Keratinocyte (primary cell): ENCODE measurements around the gene WDR77. TPM values are rescaled to one million over a fixed set of nuclear protein-coding genes. Genes with fewer than 3 reads are reported as not detected.

Experiments
- DNase-seq: peaks from one replicate; pipeline ENCODE4 v3.0.0-alpha.2; 2011; ENCODE audit warnings: low read depth, missing footprints, low spot score
- FAIRE-seq: peaks from 2 replicates; lab custom pipeline; 2011; peaks lifted over from hg19 to GRCh38; lab: Jason Lieb, UNC
- H2AFZ ChIP-seq: 2 replicates; pipeline ENCODE4 v1.6.0; 2012; ENCODE audit warnings: low read length, control low read depth, inconsistent platforms; ENCODE audit not compliant: control insufficient read depth
- H3K27ac ChIP-seq: 2 replicates; pipeline ENCODE4 v1.5.1; 2011; ENCODE audit warnings: low read length; ENCODE audit not compliant: control insufficient read depth, insufficient read depth
- H3K27me3 ChIP-seq: 3 replicates; pipeline ENCODE4 v1.6.0; 2011; ENCODE audit warnings: low read length; ENCODE audit not compliant: control insufficient read depth, insufficient read depth; ENCODE audit errors: extremely low read depth
- H3K36me3 ChIP-seq, 2 experiments: 2 replicates in 1 of 2; 3 replicates in 1 of 2; pipeline ENCODE4 v1.5.1; 2011; ENCODE audit warnings: low read length in 2 of 2, mild to moderate bottlenecking in 1 of 2; ENCODE audit not compliant: control insufficient read depth in 2 of 2, insufficient read depth in 2 of 2; ENCODE audit errors: extremely low read depth in 1 of 2
- H3K4me1 ChIP-seq: 3 replicates; pipeline ENCODE4 v1.5.1; 2011; ENCODE audit warnings: low read length; ENCODE audit not compliant: control insufficient read depth, insufficient read depth; ENCODE audit errors: extremely low read depth
- H3K4me2 ChIP-seq: 3 replicates; pipeline ENCODE4 v1.6.0; 2011; ENCODE audit warnings: low read depth, low read length; ENCODE audit not compliant: control insufficient read depth, insufficient read depth; ENCODE audit errors: extremely low read depth
- H3K4me3 ChIP-seq, 3 experiments: fragments of 200-600 bp in 1 of 3; sonication (generic) in 1 of 3; 2 replicates in 2 of 3; 3 replicates in 1 of 3; pipeline ENCODE4 v1.5.1; 2011 to 2016; ENCODE audit warnings: low read length in 3 of 3, mild to moderate bottlenecking in 3 of 3, control low read depth in 2 of 3, inconsistent platforms in 1 of 3, low read depth in 1 of 3, mixed read lengths in 1 of 3, mixed run types in 1 of 3, moderate library complexity in 1 of 3; ENCODE audit not compliant: control insufficient read depth in 2 of 3, insufficient read depth in 2 of 3; ENCODE audit errors: extremely low read depth in 1 of 3
- H3K79me2 ChIP-seq: 2 replicates; pipeline ENCODE4 v1.6.0; 2012; ENCODE audit warnings: low read length; ENCODE audit not compliant: control insufficient read depth, insufficient read depth
- H3K9ac ChIP-seq: 3 replicates; pipeline ENCODE4 v1.6.0; 2011; ENCODE audit warnings: low read length; ENCODE audit not compliant: control insufficient read depth, insufficient read depth; ENCODE audit errors: extremely low read depth
- H3K9me1 ChIP-seq: 3 replicates; pipeline ENCODE4 v1.6.0; 2011; ENCODE audit warnings: low read length; ENCODE audit not compliant: control insufficient read depth, insufficient read depth; ENCODE audit errors: extremely low read depth
- H3K9me3 ChIP-seq: 2 replicates; pipeline ENCODE4 v1.5.1; 2012; ENCODE audit warnings: low read depth, low read length; ENCODE audit not compliant: control insufficient read depth
- H4K20me1 ChIP-seq: 3 replicates; pipeline ENCODE4 v1.6.0; 2011; ENCODE audit warnings: low read length; ENCODE audit not compliant: control insufficient read depth, insufficient read depth; ENCODE audit errors: extremely low read depth
- EZH2 ChIP-seq: IDR thresholded peaks from one replicate; pipeline ENCODE4 v1.6.1; 2012; ENCODE audit warnings: inconsistent platforms, mild to moderate bottlenecking, low read length, moderate library complexity
- dilution Hi-C: fragments of 300-500 bp; cut with MboI; formaldehyde crosslinking; loops from one replicate; pipeline ENCODE4 v1.7.0; 2020; ENCODE audit warnings: low sequenced_read_pairs; ENCODE audit not compliant: extremely low pct_ligation_motif_present
- polyA plus RNA-seq, 5 experiments: library from polyadenylated mRNA; depleted of rRNA in 3 of 5; stranded (reverse) in 3 of 5; stranded (forward) in 1 of 5; unstranded in 1 of 5; fragments of >200 nt; gene quantifications; 1 replicate in 1 of 5; 2 replicates in 3 of 5; 3 replicates in 1 of 5; pipeline versions ENCODE4 v1.2.1 to v1.2.3, GENCODE V29; 2011 to 2012; ENCODE audit warnings: missing spikeins in 2 of 5, low read depth in 1 of 5, low replicate concordance in 1 of 5
- TF ChIP-seq, protein P1 (sequence below), 3 experiments: IDR thresholded peaks in 1 of 3; conservative IDR thresholded peaks in 1 of 3; optimal IDR thresholded peaks in 1 of 3; 2 replicates in 2 of 3; 3 replicates in 1 of 3; pipeline versions ENCODE3 to v1.5.1; 2011; ENCODE audit warnings: low read length in 3 of 3, mild to moderate bottlenecking in 3 of 3, moderate library complexity in 2 of 3, control low read depth in 1 of 3, inconsistent platforms in 1 of 3; ENCODE audit not compliant: insufficient read depth in 2 of 3; ENCODE audit errors: extremely low read depth in 1 of 3

The WDR77 gene
- polyA plus RNA-seq, 1 donor (not counting 4 experiments of a cell fraction or from before 2014, with no cell fraction given) = 110 TPM

DNA sequence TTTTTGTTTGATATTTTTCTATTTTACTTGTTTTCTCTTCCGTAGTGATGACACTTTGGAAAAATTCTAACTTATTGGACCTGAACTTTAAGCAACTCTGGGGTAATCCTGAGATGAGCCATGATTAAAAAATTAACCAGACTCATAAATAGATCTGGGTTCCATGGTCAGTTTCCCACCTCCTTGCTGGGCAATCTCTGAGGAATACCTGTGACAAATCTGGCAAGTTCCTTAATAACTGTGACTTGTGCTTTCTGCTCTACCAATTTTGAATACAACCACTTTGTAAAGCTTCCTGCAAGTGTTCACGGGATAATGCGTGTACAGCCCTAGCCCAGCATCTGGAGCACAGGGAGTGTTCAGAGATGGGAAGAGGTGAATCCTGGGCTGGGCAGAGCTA is 24.8 kb downstream of the WDR77 start:
- Histone ChIP-seq H3K79me2 (no peaks in the 10 kb centered on the region), H3K4me1 (peaks cover 17% of the 10 kb centered on the region), H3K9ac (no peak overlapping the region), H2AFZ (no peak overlapping the region), H3K4me3 (no peak overlapping the region), H4K20me1 (no peaks in the 10 kb centered on the region), H3K9me1 (no peaks in the 10 kb centered on the region), H3K27ac (no peak overlapping the region), H3K4me2 (no peak overlapping the region), H3K36me3 (no peaks in the 10 kb centered on the region), H3K27me3 (peaks cover 15% of the 10 kb centered on the region), H3K9me3 (no peaks in the 10 kb centered on the region)
- dilution Hi-C loops = no loop called here
- no peak for TF ChIP-seq EZH2
- TF ChIP-seq, protein P1, sequence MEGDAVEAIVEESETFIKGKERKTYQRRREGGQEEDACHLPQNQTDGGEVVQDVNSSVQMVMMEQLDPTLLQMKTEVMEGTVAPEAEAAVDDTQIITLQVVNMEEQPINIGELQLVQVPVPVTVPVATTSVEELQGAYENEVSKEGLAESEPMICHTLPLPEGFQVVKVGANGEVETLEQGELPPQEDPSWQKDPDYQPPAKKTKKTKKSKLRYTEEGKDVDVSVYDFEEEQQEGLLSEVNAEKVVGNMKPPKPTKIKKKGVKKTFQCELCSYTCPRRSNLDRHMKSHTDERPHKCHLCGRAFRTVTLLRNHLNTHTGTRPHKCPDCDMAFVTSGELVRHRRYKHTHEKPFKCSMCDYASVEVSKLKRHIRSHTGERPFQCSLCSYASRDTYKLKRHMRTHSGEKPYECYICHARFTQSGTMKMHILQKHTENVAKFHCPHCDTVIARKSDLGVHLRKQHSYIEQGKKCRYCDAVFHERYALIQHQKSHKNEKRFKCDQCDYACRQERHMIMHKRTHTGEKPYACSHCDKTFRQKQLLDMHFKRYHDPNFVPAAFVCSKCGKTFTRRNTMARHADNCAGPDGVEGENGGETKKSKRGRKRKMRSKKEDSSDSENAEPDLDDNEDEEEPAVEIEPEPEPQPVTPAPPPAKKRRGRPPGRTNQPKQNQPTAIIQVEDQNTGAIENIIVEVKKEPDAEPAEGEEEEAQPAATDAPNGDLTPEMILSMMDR (optimal IDR thresholded peaks at IDR 0.05 in 1 of 3, IDR thresholded peaks at IDR 0.05 in 1 of 3, conservative IDR thresholded peaks at IDR 0.05 in 1 of 3; ENCODE audit: extremely low read depth in 1 of 3, insufficient read depth in 2 of 3, low read length in 3 of 3) = no peak
- no peak for FAIRE-seq
- DNase-seq = no peak

DNA sequence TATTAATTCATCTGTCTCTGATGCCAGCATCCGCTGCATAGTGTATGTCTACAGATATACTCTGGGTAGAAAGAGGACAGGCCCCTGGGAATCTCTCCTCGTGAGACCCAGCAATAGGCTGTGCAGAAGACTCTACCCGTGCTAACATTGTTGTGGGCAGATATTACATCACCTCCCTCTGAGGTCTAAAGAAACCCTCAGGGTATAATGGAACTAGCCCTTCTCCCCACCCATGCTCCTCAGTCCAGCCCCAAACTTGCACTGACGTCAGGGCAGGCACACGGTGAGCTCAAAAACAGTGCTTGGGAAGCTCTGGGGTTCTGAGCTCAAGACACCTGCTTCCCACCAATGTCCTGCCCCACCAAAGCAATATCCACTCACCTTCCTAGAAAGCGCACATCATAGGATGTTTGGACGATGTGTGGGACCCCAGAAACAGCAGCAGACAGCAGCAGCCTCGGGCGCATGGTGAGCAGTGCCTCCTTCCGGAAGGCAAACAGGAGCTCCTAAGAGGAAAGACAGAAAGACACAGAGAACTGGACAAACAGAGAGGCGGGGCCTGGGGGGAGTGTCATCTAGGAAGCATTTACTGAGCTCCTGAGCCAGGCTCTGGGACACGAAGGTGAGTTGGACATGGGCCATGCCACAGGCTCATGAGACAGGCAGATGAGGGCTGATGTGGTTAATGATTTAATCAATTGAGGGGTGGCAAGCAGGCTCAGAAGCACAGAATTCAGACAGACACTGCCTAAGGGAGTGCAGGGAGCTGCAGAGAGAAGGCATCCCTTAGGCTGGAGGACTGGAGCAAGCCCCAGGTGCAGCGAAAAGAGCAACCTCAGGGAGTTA is 26.3 kb downstream of the WDR77 start:
- H3K27ac ChIP-seq = no peak overlapping the region
- H3K27me3 ChIP-seq = peaks cover 15% of the 10 kb centered on the region
- H3K4me1 ChIP-seq = peaks cover 13% of the 10 kb centered on the region
- no peak overlapping the region for H3K9ac ChIP-seq
- no peak overlapping the region for H2AFZ ChIP-seq
- TF ChIP-seq, protein P1 (optimal IDR thresholded peaks at IDR 0.05 in 1 of 3, IDR thresholded peaks at IDR 0.05 in 1 of 3, conservative IDR thresholded peaks at IDR 0.05 in 1 of 3; ENCODE audit: extremely low read depth in 1 of 3, insufficient read depth in 2 of 3, low read length in 3 of 3) = no peak
- no peak for TF ChIP-seq EZH2
- H3K79me2 ChIP-seq = no peaks in the 10 kb centered on the region
- DNase-seq = peak; percentile 77
- FAIRE-seq = no peak
- H3K9me3 ChIP-seq = no peaks in the 10 kb centered on the region
- dilution Hi-C loops = no loop called here
- H3K36me3 ChIP-seq = no peaks in the 10 kb centered on the region
- H3K4me3 ChIP-seq = no peak overlapping the region
- no peaks in the 10 kb centered on the region for H3K9me1 ChIP-seq
- H3K4me2 ChIP-seq = peak overlapping the region; percentile 12
- H4K20me1 ChIP-seq = no peaks in the 10 kb centered on the region
